Uterus (tissue), 4 donors: Measurements from ENCODE around the gene AGBL1. TPM values are rescaled to one million over a fixed set of nuclear protein-coding genes. Genes with fewer than 3 reads are reported as not detected.

ENCODE experiments used
- DNase-seq, 2 donors: peaks; one replicate each; pipeline ENCODE4 v3.0.0-alpha.2; 2019 to 2020
- H3K27ac ChIP-seq, 2 donors: fragments of 200-600 bp; sonication (generic); 1 replicate in 1 of 2; 2 replicates in 1 of 2; pipeline ENCODE4 v1.5.1; 2016 to 2018
- H3K27me3 ChIP-seq, 2 donors: fragments of 200-600 bp; sonication (generic); one replicate each; pipeline ENCODE4 v1.5.1; 2018 to 2019; ENCODE audit warnings: control low read depth in 1 of 2
- H3K36me3 ChIP-seq, 2 donors: fragments of 200-600 bp; sonication (generic); one replicate each; pipeline ENCODE4 v1.5.1; 2019; ENCODE audit warnings: control low read depth in 1 of 2
- H3K4me1 ChIP-seq, 2 donors: fragments of 200-600 bp; sonication (generic); one replicate each; pipeline ENCODE4 v1.5.1; 2018 to 2019; ENCODE audit warnings: control low read depth in 1 of 2
- H3K4me3 ChIP-seq, 2 donors: fragments of 200-600 bp; sonication (generic); 1 replicate in 1 of 2; 2 replicates in 1 of 2; pipeline ENCODE4 v1.5.1; 2018 to 2019; ENCODE audit warnings: mild to moderate bottlenecking in 1 of 2
- H3K9me3 ChIP-seq, 2 donors: fragments of 200-600 bp; sonication (generic); one replicate each; pipeline ENCODE4 v1.5.1; 2019; ENCODE audit warnings: control low read depth in 1 of 2
- POLR2A ChIP-seq, 2 donors: fragments of 450-650 bp; IDR thresholded peaks; one replicate each; pipeline ENCODE4 v1.6.1; 2016; ENCODE audit warnings: antibody characterized with exemption in 2 of 2, mild to moderate bottlenecking in 1 of 2, moderate library complexity in 1 of 2
- intact Hi-C: fragments of 100-400 bp; cut with DNase I; formaldehyde crosslinking; loops from one replicate; pipeline ENCODE4 v1.15.1; 2023; ENCODE audit warnings: low total_unique reads
- total RNA-seq, 4 donors: library from RNA; depleted of rRNA in 3 of 4; stranded (reverse); fragments of >200 nt in 3 of 4; gene quantifications; one replicate each; pipeline versions ENCODE4 v1.1.0 to v1.2.4, GENCODE V29; 2014 to 2023
- TF ChIP-seq, protein P1 (sequence below), 4 experiments: fragments of 200-600 bp in 2 of 4; fragments of 450-650 bp in 2 of 4; sonication (generic) in 2 of 4; IDR thresholded peaks; one replicate each; pipeline ENCODE4 v1.5.1; 2016 to 2019; ENCODE audit warnings: antibody characterized with exemption in 4 of 4, mild to moderate bottlenecking in 2 of 4, moderate library complexity in 1 of 4
- donor health status: DM: yes; HTN: yes; CAD: no.

Gene AGBL1
- total RNA-seq, 4 donors from 2014 or later: 0.07 TPM; not detected in 3

DNA sequence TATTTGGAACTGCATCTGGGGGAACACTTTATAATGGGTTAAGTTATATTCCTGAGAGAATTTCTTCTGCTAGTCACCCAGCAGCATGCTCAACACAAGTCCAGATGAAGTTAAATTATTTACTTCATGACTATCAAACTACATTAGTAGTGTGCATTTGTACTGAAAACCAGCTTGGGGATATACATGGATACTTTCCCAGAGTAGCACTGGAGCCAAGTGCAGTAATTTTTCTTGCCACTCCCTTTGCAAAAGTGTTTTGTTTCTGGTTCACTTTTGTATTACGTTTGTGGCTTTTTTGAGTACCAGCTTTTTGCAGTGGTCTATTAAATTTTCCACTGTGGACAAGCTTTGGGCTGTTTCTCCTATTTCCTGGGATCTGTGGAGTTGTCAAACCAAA is 243.0 kb downstream of the AGBL1 start:
- Histone ChIP-seq H3K27ac (no peak overlapping the region), H3K36me3 (no peaks in the 10 kb centered on the region), H3K4me1 (no peaks in the 10 kb centered on the region), H3K9me3 (no peaks in the 10 kb centered on the region), H3K4me3 (no peak overlapping the region), H3K27me3 (no peaks in the 10 kb centered on the region)
- DNase-seq: no peak
- TF ChIP-seq, protein P1, sequence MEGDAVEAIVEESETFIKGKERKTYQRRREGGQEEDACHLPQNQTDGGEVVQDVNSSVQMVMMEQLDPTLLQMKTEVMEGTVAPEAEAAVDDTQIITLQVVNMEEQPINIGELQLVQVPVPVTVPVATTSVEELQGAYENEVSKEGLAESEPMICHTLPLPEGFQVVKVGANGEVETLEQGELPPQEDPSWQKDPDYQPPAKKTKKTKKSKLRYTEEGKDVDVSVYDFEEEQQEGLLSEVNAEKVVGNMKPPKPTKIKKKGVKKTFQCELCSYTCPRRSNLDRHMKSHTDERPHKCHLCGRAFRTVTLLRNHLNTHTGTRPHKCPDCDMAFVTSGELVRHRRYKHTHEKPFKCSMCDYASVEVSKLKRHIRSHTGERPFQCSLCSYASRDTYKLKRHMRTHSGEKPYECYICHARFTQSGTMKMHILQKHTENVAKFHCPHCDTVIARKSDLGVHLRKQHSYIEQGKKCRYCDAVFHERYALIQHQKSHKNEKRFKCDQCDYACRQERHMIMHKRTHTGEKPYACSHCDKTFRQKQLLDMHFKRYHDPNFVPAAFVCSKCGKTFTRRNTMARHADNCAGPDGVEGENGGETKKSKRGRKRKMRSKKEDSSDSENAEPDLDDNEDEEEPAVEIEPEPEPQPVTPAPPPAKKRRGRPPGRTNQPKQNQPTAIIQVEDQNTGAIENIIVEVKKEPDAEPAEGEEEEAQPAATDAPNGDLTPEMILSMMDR (IDR thresholded peaks at IDR 0.05): no peak
- TF ChIP-seq POLR2A (IDR thresholded peaks at IDR 0.05): no peak
- intact Hi-C loops: no loop called here

DNA sequence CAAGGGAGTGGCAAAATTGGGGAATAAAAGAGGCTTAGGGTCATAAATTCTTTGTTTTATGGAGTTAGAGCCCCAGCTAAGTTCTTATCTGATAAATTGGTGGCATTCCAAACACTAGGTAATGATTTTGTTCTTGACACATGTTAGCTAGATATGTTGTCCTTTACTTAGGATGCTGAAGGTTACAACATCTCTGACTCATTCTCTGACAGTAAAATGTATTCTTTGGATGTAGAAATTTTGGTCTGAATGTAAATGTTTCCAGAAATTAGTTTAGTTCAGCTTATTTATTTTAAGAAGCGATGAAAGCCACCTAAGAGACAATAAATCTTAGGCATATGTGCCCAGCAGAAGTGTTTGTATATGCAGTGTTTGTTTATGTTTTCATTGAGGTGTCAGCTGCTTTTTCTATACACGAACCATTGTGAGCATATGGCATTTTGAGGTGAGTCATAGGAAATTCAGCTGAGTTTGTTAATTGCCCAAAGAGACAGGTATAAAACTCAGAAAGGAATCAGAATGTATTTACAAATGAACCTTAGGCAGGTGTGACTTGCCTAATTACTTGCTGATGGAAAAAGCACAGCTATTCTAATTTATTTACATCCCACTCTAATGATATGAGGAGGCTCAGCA is 247.7 kb downstream of the AGBL1 start:
- Histone ChIP-seq H3K4me1 (no peaks in the 10 kb centered on the region), H3K36me3 (no peaks in the 10 kb centered on the region), H3K9me3 (no peaks in the 10 kb centered on the region), H3K27ac (no peak overlapping the region), H3K4me3 (no peak overlapping the region), H3K27me3 (no peaks in the 10 kb centered on the region)
- no peak for DNase-seq
- intact Hi-C loops: no loop called here
- TF ChIP-seq POLR2A (IDR thresholded peaks at IDR 0.05): no peak
- TF ChIP-seq, protein P1 (IDR thresholded peaks at IDR 0.05): no peak

DNA sequence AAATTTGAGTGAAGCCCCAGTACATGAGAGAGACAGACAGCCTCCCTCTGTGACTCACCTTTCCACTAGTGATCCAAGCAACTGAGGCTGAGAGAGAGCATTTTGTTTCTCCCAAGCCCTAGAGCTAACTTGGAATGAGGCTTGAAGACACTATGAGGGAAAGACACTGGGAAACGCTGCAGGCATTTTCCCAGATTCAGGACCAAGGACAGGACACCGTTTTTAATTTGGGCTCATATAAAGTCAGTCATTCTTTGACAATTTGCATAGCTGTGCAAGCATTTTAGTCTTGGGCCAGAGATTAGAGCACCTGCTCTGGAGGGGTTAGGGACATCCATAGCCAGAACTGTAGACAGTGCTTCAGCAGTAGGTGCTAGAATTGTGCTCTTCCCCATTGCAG is 249.0 kb downstream of the AGBL1 start:
- no peak for DNase-seq
- H3K9me3 ChIP-seq: no peaks in the 10 kb centered on the region
- intact Hi-C loops: no loop called here
- H3K36me3 ChIP-seq: no peaks in the 10 kb centered on the region
- no peak overlapping the region for H3K4me3 ChIP-seq
- no peak for TF ChIP-seq POLR2A (IDR thresholded peaks at IDR 0.05)
- TF ChIP-seq, protein P1 (IDR thresholded peaks at IDR 0.05): no peak
- H3K27me3 ChIP-seq: no peaks in the 10 kb centered on the region
- H3K4me1 ChIP-seq: no peaks in the 10 kb centered on the region
- H3K27ac ChIP-seq: no peak overlapping the region

DNA sequence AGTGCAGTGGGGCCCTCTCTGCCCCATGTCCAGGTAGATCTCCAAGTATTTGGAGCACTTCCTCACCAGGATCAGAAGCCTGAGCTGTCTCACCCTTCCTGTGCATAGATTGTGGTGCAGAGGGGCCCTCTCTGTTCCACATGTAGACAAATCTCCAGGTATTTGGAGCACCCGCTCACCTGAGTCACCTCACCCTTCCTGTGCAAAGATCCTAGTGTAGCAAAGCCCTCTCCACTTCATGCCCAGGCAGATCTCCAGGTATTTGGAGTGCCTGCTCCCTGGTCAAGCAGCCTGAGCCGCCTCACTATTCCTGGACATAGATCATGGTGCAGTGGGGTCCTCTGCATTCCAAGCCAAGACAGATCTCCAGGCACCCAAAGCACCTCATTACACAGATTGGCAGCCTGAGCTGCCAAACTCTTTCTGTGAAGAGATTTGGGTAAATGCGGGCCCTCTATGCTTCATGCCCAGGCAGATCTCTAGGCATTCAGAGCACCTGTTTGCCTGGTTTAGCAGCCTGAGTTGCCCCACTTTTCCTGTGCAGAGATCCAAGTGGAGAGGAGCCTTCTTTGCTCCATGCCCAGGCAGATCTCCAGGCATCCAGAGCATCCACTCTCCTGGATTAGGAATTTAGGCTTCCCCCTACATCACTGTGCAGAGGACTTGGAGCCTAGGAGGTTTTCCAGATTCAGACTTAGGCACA is 249.8 kb downstream of the AGBL1 start:
- H3K9me3 ChIP-seq: no peaks in the 10 kb centered on the region
- H3K27ac ChIP-seq: no peak overlapping the region
- intact Hi-C loops: no loop called here
- no peaks in the 10 kb centered on the region for H3K36me3 ChIP-seq
- DNase-seq: no peak
- H3K4me3 ChIP-seq: no peak overlapping the region
- H3K27me3 ChIP-seq: no peaks in the 10 kb centered on the region
- H3K4me1 ChIP-seq: no peaks in the 10 kb centered on the region
- TF ChIP-seq, protein P1 (IDR thresholded peaks at IDR 0.05): no peak
- TF ChIP-seq POLR2A (IDR thresholded peaks at IDR 0.05): no peak

DNA sequence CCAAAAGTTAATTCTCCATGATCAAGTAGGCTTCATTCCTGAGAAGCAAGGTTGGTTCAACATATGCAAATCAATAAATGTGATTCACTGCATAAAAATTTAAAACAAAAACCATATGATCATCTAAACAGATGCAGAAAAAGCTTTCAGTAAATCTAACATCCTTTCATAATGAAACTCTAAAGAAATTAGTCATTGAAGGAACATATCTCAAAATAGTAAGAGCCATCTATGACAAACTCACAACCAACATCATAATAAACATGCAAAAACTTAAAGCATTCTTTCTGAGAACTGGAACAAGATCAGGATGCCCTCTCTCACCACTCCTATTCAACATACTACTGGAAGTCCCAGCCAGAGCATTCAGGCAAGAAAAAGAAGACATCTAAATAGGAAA is 254.1 kb downstream of the AGBL1 start:
- TF ChIP-seq, protein P1 (IDR thresholded peaks at IDR 0.05): no peak
- TF ChIP-seq POLR2A (IDR thresholded peaks at IDR 0.05): no peak
- no peak overlapping the region for H3K27ac ChIP-seq
- no peaks in the 10 kb centered on the region for H3K4me1 ChIP-seq
- intact Hi-C loops: no loop called here
- H3K4me3 ChIP-seq: no peak overlapping the region
- H3K36me3 ChIP-seq: no peaks in the 10 kb centered on the region
- H3K27me3 ChIP-seq: no peaks in the 10 kb centered on the region
- no peaks in the 10 kb centered on the region for H3K9me3 ChIP-seq
- no peak for DNase-seq
